HCT116 (cell line): ENCODE measurements around the gene PMM1.

Source experiments
- EGR1 ChIP-seq: IDR thresholded peaks from 2 replicates; pipeline ENCODE4 v1.6.1; 2012; ENCODE audit warnings: low read depth
- EZH2 ChIP-seq: fragments of 200-600 bp; sonication (generic); IDR thresholded peaks from 2 replicates; pipeline ENCODE4 v1.6.1; 2017; ENCODE audit warnings: antibody characterized with exemption, mixed run types
- JUND ChIP-seq: IDR thresholded peaks from 2 replicates; pipeline ENCODE4 v1.6.1; 2012
- POLR2A ChIP-seq: IDR thresholded peaks from 2 replicates; pipeline ENCODE4 v1.7.0; 2011; ENCODE audit warnings: borderline replicate concordance; ENCODE audit not compliant: insufficient read depth, insufficient read length; ENCODE audit errors: extremely low read depth
- YY1 ChIP-seq: IDR thresholded peaks from 2 replicates; pipeline ENCODE4 v1.6.1; 2011; ENCODE audit warnings: low read length, low read depth, moderate library complexity, mild to moderate bottlenecking; ENCODE audit not compliant: insufficient replicate concordance; ENCODE audit errors: extremely low read depth
- ZFX ChIP-seq: fragments of 450-650 bp; IDR thresholded peaks from 2 replicates; pipeline ENCODE4 v1.6.1; 2017
- TF ChIP-seq, protein P1 (sequence below), 3 experiments: fragments of 200-600 bp in 1 of 3; sonication (generic) in 1 of 3; IDR thresholded peaks in 2 of 3; conservative IDR thresholded peaks in 1 of 3; 2 replicates each; pipeline ENCODE4 v1.5.1; 2012 to 2017; ENCODE audit warnings: low read depth in 2 of 3, low read length in 2 of 3, antibody characterized with exemption in 1 of 3, borderline replicate concordance in 1 of 3, control low read depth in 1 of 3, mild to moderate bottlenecking in 1 of 3, mixed read lengths in 1 of 3, mixed run types in 1 of 3, moderate library complexity in 1 of 3; ENCODE audit not compliant: insufficient read depth in 1 of 3

DNA sequence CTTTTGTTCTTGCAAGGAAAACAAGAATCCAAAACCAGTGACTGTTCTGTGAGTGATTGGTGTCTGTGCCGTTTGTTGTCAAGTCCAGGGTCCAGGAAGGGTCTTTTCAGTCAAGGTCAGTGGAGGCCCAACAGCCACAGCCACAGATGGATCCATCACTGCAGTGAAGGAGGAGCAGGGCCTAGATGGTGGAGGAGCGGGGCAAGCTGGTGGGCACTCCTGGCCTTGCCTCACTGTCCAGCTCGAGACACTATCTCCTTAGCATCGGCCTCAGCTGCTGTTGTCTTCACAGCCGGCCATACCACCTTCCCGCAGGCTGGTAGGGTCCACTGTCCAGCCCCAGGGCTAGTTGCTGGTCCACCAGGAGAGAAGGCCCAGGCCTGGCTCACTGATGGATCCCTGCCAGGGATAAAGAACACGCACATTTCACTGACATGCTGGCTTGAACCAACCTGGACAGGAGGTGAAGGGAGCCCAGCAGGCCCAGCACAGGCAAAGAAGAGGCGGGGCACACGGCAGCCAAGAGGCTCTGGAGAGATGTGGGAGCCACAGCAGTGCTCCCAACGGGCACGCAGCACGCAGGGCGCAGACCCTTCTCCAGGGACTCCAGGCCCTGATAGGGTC lies 60.6 kb downstream of the PMM1 start:
- TF ChIP-seq EZH2 (no peak), YY1 (no peak), ZFX (no peak), POLR2A (no peak), JUND (no peak), EGR1 (no peak)
- TF ChIP-seq, protein P1, sequence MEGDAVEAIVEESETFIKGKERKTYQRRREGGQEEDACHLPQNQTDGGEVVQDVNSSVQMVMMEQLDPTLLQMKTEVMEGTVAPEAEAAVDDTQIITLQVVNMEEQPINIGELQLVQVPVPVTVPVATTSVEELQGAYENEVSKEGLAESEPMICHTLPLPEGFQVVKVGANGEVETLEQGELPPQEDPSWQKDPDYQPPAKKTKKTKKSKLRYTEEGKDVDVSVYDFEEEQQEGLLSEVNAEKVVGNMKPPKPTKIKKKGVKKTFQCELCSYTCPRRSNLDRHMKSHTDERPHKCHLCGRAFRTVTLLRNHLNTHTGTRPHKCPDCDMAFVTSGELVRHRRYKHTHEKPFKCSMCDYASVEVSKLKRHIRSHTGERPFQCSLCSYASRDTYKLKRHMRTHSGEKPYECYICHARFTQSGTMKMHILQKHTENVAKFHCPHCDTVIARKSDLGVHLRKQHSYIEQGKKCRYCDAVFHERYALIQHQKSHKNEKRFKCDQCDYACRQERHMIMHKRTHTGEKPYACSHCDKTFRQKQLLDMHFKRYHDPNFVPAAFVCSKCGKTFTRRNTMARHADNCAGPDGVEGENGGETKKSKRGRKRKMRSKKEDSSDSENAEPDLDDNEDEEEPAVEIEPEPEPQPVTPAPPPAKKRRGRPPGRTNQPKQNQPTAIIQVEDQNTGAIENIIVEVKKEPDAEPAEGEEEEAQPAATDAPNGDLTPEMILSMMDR (IDR thresholded peaks at IDR 0.05 in 2 of 3, conservative IDR thresholded peaks at IDR 0.05 in 1 of 3; ENCODE audit: borderline replicate concordance in 1 of 3, insufficient read depth in 1 of 3, low read depth in 2 of 3, low read length in 2 of 3) = no peak
